Suprapubic skin (tissue), 3 donors: ENCODE results near the gene PKMYT1.

Experiments used
- CTCF ChIP-seq, 2 donors: fragments of 200-600 bp in 1 of 2; fragments of 450-650 bp in 1 of 2; sonication (generic) in 1 of 2; IDR thresholded peaks; one replicate each; pipeline ENCODE4 v1.5.1; 2016 to 2019; ENCODE audit warnings: antibody characterized with exemption in 2 of 2, mild to moderate bottlenecking in 1 of 2, moderate library complexity in 1 of 2
- POLR2A ChIP-seq, 2 donors: fragments of 450-650 bp; IDR thresholded peaks; one replicate each; pipeline ENCODE4 v1.6.1; 2017; ENCODE audit warnings: antibody characterized with exemption in 2 of 2, mild to moderate bottlenecking in 2 of 2, moderate library complexity in 2 of 2

- TF ChIP-seq CTCF (IDR thresholded peaks at IDR 0.05) (no peak), POLR2A (IDR thresholded peaks at IDR 0.05) (no peak)
Observed at GRCh38 chr16:2939968-2940367, 40.3 kb downstream of the PKMYT1 start.
